Activated CD8-positive, alpha-beta memory T cell treated with anti-CD3 and anti-CD28 coated beads, Interleukin-2, amount 50 U/mL, for 48 hours (primary cell): ENCODE data around the gene CACNA1A.
"Not testable (repeated sequence)": the region's sequence is repeated elsewhere in the genome, so short reads cannot be mapped to it uniquely, and the experiment has no call there.

ENCODE experiments used
- DNase-seq: peaks from one replicate; pipeline ENCODE4 v3.0.0-alpha.2; 2020

The CACNA1A gene

GRCh38 chr19:13185763-13186657, 320.3 kb downstream of the CACNA1A start:
- not testable (repeated sequence) for DNase-seq

- not testable (repeated sequence) for DNase-seq
These were observed 321.4 kb downstream of the CACNA1A start for GRCh38 chr19:13184926-13185325.

- DNase-seq: peak; percentile 70
These were observed 324.4 kb downstream of the CACNA1A start for GRCh38 chr19:13181747-13182388.

- DNase-seq: not testable (repeated sequence)
These were observed 328.0 kb downstream of the CACNA1A start for GRCh38 chr19:13178291-13178690.

GRCh38 chr19:13177584-13177983, 328.7 kb downstream of the CACNA1A start:
- not testable (repeated sequence) for DNase-seq

- no peak for DNase-seq
These were observed 329.9 kb downstream of the CACNA1A start for GRCh38 chr19:13176345-13176744.

- DNase-seq: no peak
These were observed 333.0 kb downstream of the CACNA1A start for GRCh38 chr19:13173139-13173737.

- peak; percentile 87 for DNase-seq
These were observed 333.7 kb downstream of the CACNA1A start for GRCh38 chr19:13172346-13173138.

GRCh38 chr19:13171146-13171545, 335.1 kb downstream of the CACNA1A start:
- DNase-seq: no peak

GRCh38 chr19:13169769-13170168, 336.5 kb downstream of the CACNA1A start:
- no peak for DNase-seq

- DNase-seq: not testable (repeated sequence)
These were observed 340.1 kb downstream of the CACNA1A start for GRCh38 chr19:13166151-13166550.

GRCh38 chr19:13165162-13165997, 340.9 kb downstream of the CACNA1A start:
- DNase-seq: no peak

GRCh38 chr19:13164343-13165161, 341.7 kb downstream of the CACNA1A start:
- peak; percentile 68 for DNase-seq

- peak; percentile 79 for DNase-seq
These were observed 342.5 kb downstream of the CACNA1A start for GRCh38 chr19:13163609-13164342.

- DNase-seq: peak; percentile 92
These were observed 343.3 kb downstream of the CACNA1A start for GRCh38 chr19:13162724-13163608.

GRCh38 chr19:13160557-13160956, 345.7 kb downstream of the CACNA1A start:
- DNase-seq: no peak

GRCh38 chr19:13159713-13160112, 346.6 kb downstream of the CACNA1A start:
- DNase-seq: no peak
